Testis (tissue), 3 donors: ENCODE results near the gene CELF2. TPM values are rescaled to one million over a fixed set of nuclear protein-coding genes. Genes with fewer than 3 reads are reported as not detected.

Source experiments
- DNase-seq: peaks from one replicate; pipeline ENCODE4 v3.0.0-alpha.2; 2019
- H3K27ac ChIP-seq, 2 donors: fragments of 200-600 bp; sonication (generic); one replicate each; pipeline ENCODE4 v1.5.1; 2019
- H3K27me3 ChIP-seq: fragments of 200-600 bp; sonication (generic); one replicate; pipeline ENCODE4 v1.5.1; 2019
- H3K36me3 ChIP-seq: fragments of 200-600 bp; sonication (generic); one replicate; pipeline ENCODE4 v1.5.1; 2017; ENCODE audit warnings: low read depth; ENCODE audit errors: missing control alignments
- H3K4me1 ChIP-seq: fragments of 200-600 bp; sonication (generic); one replicate; pipeline ENCODE4 v1.5.1; 2019
- H3K4me3 ChIP-seq, 2 donors: fragments of 200-600 bp; sonication (generic); one replicate each; pipeline ENCODE4 v1.5.1; 2017 to 2019
- H3K9me3 ChIP-seq: fragments of 200-600 bp; sonication (generic); one replicate; pipeline ENCODE4 v1.5.1; 2017
- CTCF ChIP-seq, 3 experiments: fragments of 450-650 bp in 2 of 3; fragments of 200-600 bp in 1 of 3; sonication (generic) in 1 of 3; IDR thresholded peaks; one replicate each; pipeline ENCODE4 v1.5.1; 2016 to 2019; ENCODE audit warnings: antibody characterized with exemption in 3 of 3, mild to moderate bottlenecking in 2 of 3, moderate library complexity in 1 of 3
- POLR2A ChIP-seq: fragments of 450-650 bp; IDR thresholded peaks from one replicate; pipeline ENCODE4 v1.6.1; 2017; ENCODE audit warnings: antibody characterized with exemption, mild to moderate bottlenecking, moderate library complexity
- WGBS, 2 donors: methylation state at CpG; one replicate each; pipeline ENCODE4 v1.1.5; 2018; 5-methylcytosine and 5-hydroxymethylcytosine counted together
- intact Hi-C: fragments of 100-400 bp; cut with DNase I; formaldehyde crosslinking; loops from one replicate; pipeline ENCODE4 v1.15.1; 2023; ENCODE audit warnings: low total_unique reads
- polyA plus RNA-seq: library from polyadenylated mRNA; stranded (reverse); fragments of 350-450 nt; fragmentation: Illumina TruSeq; extraction: RNeasy Lipid Tissue Mini Kit (QIAGEN cat#74804); gene quantifications from one replicate; pipeline ENCODE4 v1.2.3, GENCODE V29; 2014; ENCODE audit warnings: low read depth, low replicate concordance; ENCODE audit not compliant: insufficient read depth
- total RNA-seq, 2 donors: library from RNA; depleted of rRNA; stranded (reverse); fragments of >200 nt; gene quantifications; one replicate each; pipeline ENCODE4 v1.2.3, GENCODE V29; 2016

Gene CELF2
- total and polyA plus RNA-seq, 3 donors from 2014 or later: 17.5 to 41.6 (median 27.8) TPM

DNA sequence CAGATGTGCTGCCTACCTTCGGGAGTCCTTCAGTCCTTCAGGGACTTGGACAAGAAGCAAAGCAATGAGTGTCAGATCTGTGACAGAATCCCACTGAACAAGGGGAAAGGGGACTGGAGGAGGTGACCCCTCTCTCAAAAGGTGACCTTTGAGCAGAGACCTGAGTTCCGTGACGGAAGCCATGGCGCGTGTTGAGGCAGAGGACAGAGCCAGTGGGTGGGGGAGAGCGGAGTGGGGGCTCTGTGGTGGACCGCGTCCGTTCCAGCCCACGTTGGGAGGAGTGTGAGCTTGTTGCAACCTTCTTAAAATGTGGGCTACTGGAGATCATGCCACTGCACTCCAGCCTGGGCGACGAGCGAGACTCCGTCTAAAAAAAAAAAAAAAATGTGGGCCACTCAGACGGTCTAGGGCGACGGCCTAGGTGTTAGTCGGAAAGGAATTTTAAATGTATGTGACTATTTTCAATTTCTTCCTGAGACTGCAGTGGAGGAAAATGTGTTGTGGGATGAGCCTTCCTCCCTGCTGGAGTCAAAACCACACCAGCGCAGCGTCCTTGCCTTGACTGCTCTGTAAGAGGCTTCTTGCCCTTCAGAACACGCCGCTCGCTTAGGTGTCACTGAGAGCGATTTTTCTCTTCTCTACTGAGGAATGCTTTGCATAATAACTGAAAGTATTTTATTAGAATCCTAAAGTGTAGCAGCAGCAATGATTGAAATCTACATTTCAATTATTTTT lies 272.7 kb downstream of the CELF2 start:
- H3K4me1 ChIP-seq: no peaks in the 10 kb centered on the region
- intact Hi-C loops: no loop called here
- H3K27ac ChIP-seq: no peak overlapping the region
- H3K9me3 ChIP-seq: no peaks in the 10 kb centered on the region
- no peak for TF ChIP-seq POLR2A
- no peaks in the 10 kb centered on the region for H3K36me3 ChIP-seq
- H3K4me3 ChIP-seq: no peak overlapping the region
- no peaks in the 10 kb centered on the region for H3K27me3 ChIP-seq
- WGBS, 2 donors: 95 to 96% methylated on average over 19 to 24 of the region's 24 CpGs
- DNase-seq: no peak

DNA sequence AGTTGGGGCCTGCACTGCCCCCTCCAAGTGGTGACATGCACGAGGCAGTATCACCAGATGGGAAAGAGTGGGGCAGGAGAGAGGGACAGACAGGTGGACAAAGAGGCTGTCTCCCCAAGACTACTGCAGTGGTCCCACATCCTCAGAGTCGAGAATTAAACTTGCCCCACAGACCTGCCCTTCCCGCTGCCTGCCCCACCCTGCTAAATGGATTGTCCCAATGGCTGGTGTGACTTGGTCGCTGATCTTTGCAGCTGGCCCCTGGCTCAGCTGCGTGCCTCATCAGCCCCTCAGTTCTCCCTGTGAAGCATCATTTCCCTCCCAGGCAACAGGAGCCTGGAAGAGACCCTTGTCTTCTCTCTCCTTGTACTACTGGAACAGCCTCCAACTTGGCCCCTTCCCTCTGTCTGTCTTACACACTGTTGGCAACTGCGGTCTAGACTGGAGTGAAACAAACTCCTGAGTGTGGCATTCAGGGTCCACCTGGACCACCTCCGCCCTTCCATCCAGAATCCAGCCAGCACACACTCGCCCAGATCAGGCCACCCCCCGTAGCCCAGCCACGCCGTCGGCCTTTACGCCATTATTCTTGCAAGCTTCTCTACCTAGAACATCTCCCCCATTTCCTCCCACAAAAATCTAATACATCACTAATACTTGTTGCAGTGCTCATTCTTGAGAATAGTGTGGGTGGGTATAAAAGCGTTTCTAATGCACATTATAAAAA lies 275.1 kb downstream of the CELF2 start:
- DNase-seq: no peak
- no peaks in the 10 kb centered on the region for H3K36me3 ChIP-seq
- H3K4me1 ChIP-seq: no peaks in the 10 kb centered on the region
- no peak overlapping the region for H3K27ac ChIP-seq
- 93 to 96% methylated on average over 14 of the region's 14 CpGs for WGBS, 2 donors
- TF ChIP-seq CTCF (IDR thresholded peaks at IDR 0.05) (no peak), POLR2A (no peak)
- H3K27me3 ChIP-seq: no peaks in the 10 kb centered on the region
- intact Hi-C loops: no loop called here
- H3K4me3 ChIP-seq: no peak overlapping the region
- H3K9me3 ChIP-seq: no peaks in the 10 kb centered on the region

DNA sequence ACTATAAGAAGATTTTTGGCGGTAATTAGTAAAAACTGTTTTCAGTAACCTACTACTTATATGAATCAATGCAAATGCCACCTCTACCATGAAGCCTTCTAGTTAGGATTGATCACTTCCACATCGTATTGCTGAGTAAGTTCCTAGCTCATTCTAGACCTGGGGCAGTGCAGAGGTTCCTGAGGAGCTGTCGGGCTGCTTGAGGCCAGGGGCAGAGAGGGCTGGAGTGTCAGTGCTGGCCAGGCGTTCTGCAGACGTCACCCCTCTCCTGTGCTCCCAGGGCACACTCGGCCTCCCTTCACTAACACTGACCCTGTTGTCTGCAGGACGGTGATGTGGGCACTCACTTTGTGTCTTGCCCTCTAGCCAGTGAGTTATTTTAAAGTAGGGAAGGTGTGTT lies 275.7 kb downstream of the CELF2 start:
- H3K4me3 ChIP-seq: no peak overlapping the region
- 90 to 95% methylated on average over 7 of the region's 7 CpGs for WGBS, 2 donors
- no peaks in the 10 kb centered on the region for H3K27me3 ChIP-seq
- TF ChIP-seq POLR2A (no peak), CTCF (IDR thresholded peaks at IDR 0.05) (no peak)
- H3K4me1 ChIP-seq: no peaks in the 10 kb centered on the region
- no peaks in the 10 kb centered on the region for H3K36me3 ChIP-seq
- H3K27ac ChIP-seq: no peak overlapping the region
- intact Hi-C loops: no loop called here
- H3K9me3 ChIP-seq: no peaks in the 10 kb centered on the region
- DNase-seq: no peak

DNA sequence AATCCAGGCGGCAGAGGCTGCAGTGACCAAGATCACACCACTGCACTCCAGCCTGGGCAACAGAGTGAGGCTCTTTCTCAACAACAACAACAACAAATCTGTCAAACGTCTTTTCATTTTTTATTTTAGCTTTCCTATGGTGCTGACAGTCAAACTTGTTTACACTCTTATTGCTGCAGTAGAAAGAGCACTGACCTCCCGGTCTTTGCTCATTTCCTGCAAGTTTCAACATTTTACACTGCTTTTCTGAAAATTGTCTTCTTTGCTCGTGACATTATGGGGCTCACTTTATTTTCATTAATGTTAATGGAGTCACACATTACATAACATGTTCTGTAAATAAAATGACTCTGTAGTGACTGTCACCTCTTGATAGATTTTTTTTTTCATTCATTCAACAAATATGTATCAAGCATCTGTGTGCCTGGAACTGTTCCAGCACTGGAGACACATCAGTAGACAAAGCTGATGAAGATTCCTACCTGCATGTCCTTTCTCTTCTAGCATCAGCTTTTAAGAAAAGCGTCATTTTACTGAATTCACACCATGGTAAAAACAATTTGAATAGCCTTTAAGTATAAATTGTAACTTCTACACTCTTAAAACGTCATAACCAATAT lies 277.3 kb downstream of the CELF2 start:
- Histone ChIP-seq H3K4me3 (no peak overlapping the region), H3K27me3 (no peaks in the 10 kb centered on the region), H3K27ac (no peak overlapping the region), H3K4me1 (no peaks in the 10 kb centered on the region), H3K36me3 (no peaks in the 10 kb centered on the region), H3K9me3 (no peaks in the 10 kb centered on the region)
- intact Hi-C loops: no loop called here
- no peak for DNase-seq
- TF ChIP-seq POLR2A: no peak
- TF ChIP-seq CTCF (IDR thresholded peaks at IDR 0.05): no peak
- WGBS, 2 donors: 81 to 85% methylated on average over 6 of the region's 6 CpGs

GRCh38 chr10:11295492-11295891 lies 277.8 kb downstream of the CELF2 start:
- H3K27me3 ChIP-seq: no peaks in the 10 kb centered on the region
- TF ChIP-seq CTCF (IDR thresholded peaks at IDR 0.05) (no peak), POLR2A (no peak)
- H3K4me3 ChIP-seq: no peak overlapping the region
- H3K9me3 ChIP-seq: no peaks in the 10 kb centered on the region
- H3K36me3 ChIP-seq: no peaks in the 10 kb centered on the region
- no peaks in the 10 kb centered on the region for H3K4me1 ChIP-seq
- DNase-seq: no peak
- 61 to 95% methylated on average over 3 of the region's 3 CpGs for WGBS, 2 donors
- intact Hi-C loops: no loop called here
- H3K27ac ChIP-seq: no peak overlapping the region
